Panc1 (cell line): ENCODE data around the gene ST3GAL4. TPM values are rescaled to one million over a fixed set of nuclear protein-coding genes. Genes with fewer than 3 reads are reported as not detected.

Experiments used
- ATAC-seq: fragments of 200-7000 bp; cut with Tn5 transposase; 2 replicates; pipeline ENCODE4 v1.9.1; 2020; ENCODE audit warnings: mild to moderate bottlenecking, moderate library complexity
- BruUV-seq: library from RNA; stranded (reverse); fragments of 400-500 nt; replicated peaks from 2 replicates; lab custom pipeline; 2021; lab: Mats Ljungman, UMichigan
- CTCF ChIA-PET: fragments of 300-600 bp; sonication (Branson Sonifier 250); formaldehyde crosslinking; loops from one replicate; lab custom pipeline; 2022; ENCODE audit warnings: antibody characterized with exemption; lab: Charles Lee
- POLR2A ChIA-PET: fragments of 300-600 bp; sonication (Branson Sonifier 250); formaldehyde crosslinking; loops from one replicate; lab custom pipeline; 2022; ENCODE audit warnings: antibody characterized with exemption; lab: Charles Lee
- DNase-seq: peaks from one replicate; pipeline ENCODE4 v3.0.0-alpha.2; 2010; ENCODE audit warnings: low read depth, low spot score
- H3K27ac ChIP-seq: 2 replicates; pipeline ENCODE4 v1.5.1; 2011; ENCODE audit warnings: mild to moderate bottlenecking, low read length, inconsistent platforms
- H3K27me3 ChIP-seq: fragments of 200-500 bp; sonication (Bioruptor generic); 2 replicates; pipeline ENCODE4 v1.6.0; 2014; ENCODE audit warnings: low read length, inconsistent platforms; ENCODE audit not compliant: control insufficient read depth, insufficient read depth
- H3K36me3 ChIP-seq: fragments of 200-500 bp; sonication (Bioruptor generic); 2 replicates; pipeline ENCODE4 v1.5.1; 2014; ENCODE audit warnings: inconsistent platforms, mild to moderate bottlenecking, low read length, moderate library complexity; ENCODE audit not compliant: control insufficient read depth, insufficient read depth
- H3K4me1 ChIP-seq: 2 replicates; pipeline ENCODE4 v1.5.1; 2011; ENCODE audit warnings: inconsistent platforms, mild to moderate bottlenecking, low read length, moderate library complexity; ENCODE audit not compliant: control insufficient read depth, insufficient read depth
- H3K4me3 ChIP-seq, 2 experiments: 2 replicates each; pipeline ENCODE4 v1.5.1; 2011 to 2012; ENCODE audit warnings: low read depth in 2 of 2, low read length in 2 of 2, mild to moderate bottlenecking in 2 of 2, inconsistent platforms in 1 of 2, moderate library complexity in 1 of 2
- H3K9me3 ChIP-seq: fragments of 200-500 bp; sonication (Bioruptor generic); 2 replicates; pipeline ENCODE4 v1.5.1; 2014; ENCODE audit warnings: low read depth, mild to moderate bottlenecking, inconsistent platforms, low read length, moderate library complexity; ENCODE audit not compliant: control insufficient read depth, insufficient read depth
- CTCF ChIP-seq: fragments of 450-650 bp; IDR thresholded peaks from 2 replicates; pipeline ENCODE4 v1.5.1; 2017; ENCODE audit warnings: mild to moderate bottlenecking
- REST ChIP-seq, 2 experiments: IDR thresholded peaks; 2 replicates each; pipeline ENCODE4 v1.6.1; 2011 to 2012; ENCODE audit warnings: low read depth in 2 of 2, control low read depth in 1 of 2, low read length in 1 of 2, mild to moderate bottlenecking in 1 of 2, moderate library complexity in 1 of 2; ENCODE audit not compliant: insufficient read depth in 1 of 2
- SIN3A ChIP-seq: IDR thresholded peaks from 2 replicates; pipeline ENCODE4 v1.6.1; 2012; ENCODE audit warnings: low read depth, mild to moderate bottlenecking, low read length, moderate library complexity, borderline replicate concordance; ENCODE audit not compliant: insufficient read depth
- TCF7L2 ChIP-seq: IDR thresholded peaks from 2 replicates; pipeline ENCODE4 v1.6.1; 2011; ENCODE audit warnings: mild to moderate bottlenecking, low read depth, low read length, inconsistent platforms
- in situ Hi-C: cut with HindIII; loops from 2 replicates; pipeline ENCODE4 v1.10.0; 2016; ENCODE audit warnings: low sequenced_read_pairs, low pct_unique_long_range_greater_than_20kb
- intact Hi-C: fragments of 100-400 bp; cut with micrococcal nuclease; formaldehyde crosslinking; loops from one replicate; pipeline ENCODE4 v1.10.0; 2022; ENCODE audit not compliant: unreplicated experiment
- total RNA-seq: library from RNA; stranded (reverse); gene quantifications from one replicate; pipeline ENCODE4 v1.2.1, GENCODE V29; 2021; ENCODE audit not compliant: unreplicated experiment

Gene ST3GAL4
- total RNA-seq, 1 experiment from 2014 or later = 56.6 TPM

GRCh38 chr11:126355926-126356897, 726 bp downstream of the ST3GAL4 start:
- no peak for DNase-seq
- POLR2A ChIA-PET = interaction anchor here (0.6 kb wide), 1 partner anchor 70 kb away, joined by 4 read pairs; no protein-coding TSS in a partner anchor
- TSS peak; percentile 49 for BruUV-seq
- in situ Hi-C loops (no loop called here), intact Hi-C loops (no loop called here)
- CTCF ChIA-PET = interaction anchor here (0.7 kb wide), 2 partner anchors 52 to 608 kb away, joined by 4 read pairs; partner anchors contain the start of gene DCPS
- peak overlapping the region; percentile 88 for H3K27ac ChIP-seq
- no peaks in the 10 kb centered on the region for H3K9me3 ChIP-seq
- no peaks in the 10 kb centered on the region for H3K27me3 ChIP-seq
- H3K4me1 ChIP-seq = peaks cover 62% of the 10 kb centered on the region
- H3K36me3 ChIP-seq = peaks cover 3% of the 10 kb centered on the region; the same call in 1 of the 2 replicates
- H3K4me3 ChIP-seq = peak overlapping the region; percentile 86 to 94
- peak; percentile 8 for ATAC-seq
- peak; percentile 22; the same call in 1 of the 2 replicates for TF ChIP-seq SIN3A
- TF ChIP-seq TCF7L2 = no peak

GRCh38 chr11:126357055-126357962, 1.8 kb downstream of the ST3GAL4 start:
- Histone ChIP-seq H3K4me3 (peak overlapping the region; percentile 86 to 94), H3K9me3 (no peaks in the 10 kb centered on the region), H3K27ac (peak overlapping the region; percentile 88), H3K27me3 (no peaks in the 10 kb centered on the region), H3K36me3 (peaks cover 3% of the 10 kb centered on the region; the same call in 1 of the 2 replicates), H3K4me1 (peaks cover 62% of the 10 kb centered on the region)
- TF ChIP-seq CTCF (no peak), SIN3A (no peak), REST (IDR thresholded peaks at IDR 0.05; ENCODE audit: insufficient read depth in 1 of 2, low read depth in 2 of 2, low read length in 1 of 2) (no peak), TCF7L2 (no peak)
- intact Hi-C loops (no loop called here), in situ Hi-C loops (no loop called here)
- no peak for ATAC-seq
- BruUV-seq = no TSS peak
- CTCF ChIA-PET = no interaction called here
- POLR2A ChIA-PET = no interaction called here
- no peak for DNase-seq
